ENCODE data around the gene FAM81A. TPM values are rescaled to one million over a fixed set of nuclear protein-coding genes. Genes with fewer than 3 reads are reported as not detected.
"Not testable (repeated sequence)": the region's sequence is repeated elsewhere in the genome, so short reads cannot be mapped to it uniquely, and the experiment has no call there.

Gene FAM81A
- total RNA-seq, 4 donors from 2014 or later = 0.53 to 2.0 (median 0.83) TPM; not detected in 1

GRCh38 chr15:59485036-59485435 is 47.0 kb downstream of the FAM81A start:
- no peaks in the 10 kb centered on the region for H3K27me3 ChIP-seq
- DNase-seq = no peak
- H3K36me3 ChIP-seq = no peaks in the 10 kb centered on the region
- TF ChIP-seq CTCF (IDR thresholded peaks at IDR 0.05) = no peak
- no peak for TF ChIP-seq POLR2A (IDR thresholded peaks at IDR 0.05)
- no peaks in the 10 kb centered on the region for H3K4me1 ChIP-seq
- H3K4me3 ChIP-seq = no peak overlapping the region
- no peak overlapping the region for H3K27ac ChIP-seq
- H3K9me3 ChIP-seq = no peaks in the 10 kb centered on the region

GRCh38 chr15:59489485-59489884 is 51.5 kb downstream of the FAM81A start:
- DNase-seq, H3K27ac ChIP-seq, H3K9me3 ChIP-seq, H3K4me3 ChIP-seq, H3K36me3 ChIP-seq, H3K27me3 ChIP-seq, H3K4me1 ChIP-seq: not testable (repeated sequence)

GRCh38 chr15:59491062-59491461 is 53.1 kb downstream of the FAM81A start:
- H3K9me3 ChIP-seq = no peaks in the 10 kb centered on the region

GRCh38 chr15:59492389-59493377 is 54.7 kb downstream of the FAM81A start:
- TF ChIP-seq CTCF (IDR thresholded peaks at IDR 0.05) = peak; percentile 30 to 92 (median 84)
- no peak for TF ChIP-seq POLR2A (IDR thresholded peaks at IDR 0.05)
- H3K4me3 ChIP-seq = no peak overlapping the region

More at GRCh38 chr15:59491062-59491461, 53.1 kb downstream of the FAM81A start:
- H3K4me3 ChIP-seq = no peak overlapping the region
- TF ChIP-seq CTCF (IDR thresholded peaks at IDR 0.05) (no peak), POLR2A (IDR thresholded peaks at IDR 0.05) (no peak)
- no peak overlapping the region for H3K27ac ChIP-seq
- H3K27me3 ChIP-seq = no peaks in the 10 kb centered on the region
- no peak for DNase-seq
- H3K4me1 ChIP-seq = no peaks in the 10 kb centered on the region
- no peaks in the 10 kb centered on the region for H3K36me3 ChIP-seq

GRCh38 chr15:59501597-59501996 is 63.6 kb downstream of the FAM81A start:
- Histone ChIP-seq H3K27ac (no peak overlapping the region), H3K4me1 (no peaks in the 10 kb centered on the region), H3K4me3 (no peak overlapping the region), H3K36me3 (no peaks in the 10 kb centered on the region), H3K9me3 (no peaks in the 10 kb centered on the region), H3K27me3 (no peaks in the 10 kb centered on the region)
- no peak for TF ChIP-seq POLR2A (IDR thresholded peaks at IDR 0.05)
- TF ChIP-seq CTCF (IDR thresholded peaks at IDR 0.05) = peak; percentile 13 to 85 (median 63)
- peak in 1 of 3 donors; percentile 76 for DNase-seq

More at GRCh38 chr15:59492389-59493377, 54.7 kb downstream of the FAM81A start:
- H3K4me1 ChIP-seq = no peaks in the 10 kb centered on the region
- no peaks in the 10 kb centered on the region for H3K9me3 ChIP-seq
- no peak overlapping the region for H3K27ac ChIP-seq
- H3K36me3 ChIP-seq = no peaks in the 10 kb centered on the region
- H3K27me3 ChIP-seq = no peaks in the 10 kb centered on the region
- DNase-seq = peak; percentile 55 to 84 (median 62)

- TF ChIP-seq POLR2A (IDR thresholded peaks at IDR 0.05) (no peak), CTCF (IDR thresholded peaks at IDR 0.05) (no peak)
- H3K9me3 ChIP-seq = no peaks in the 10 kb centered on the region
- no peak for DNase-seq
Measured at GRCh38 chr15:59515190-59515589, 77.2 kb downstream of the FAM81A start.

More at GRCh38 chr15:59515190-59515589, 77.2 kb downstream of the FAM81A start:
- no peak overlapping the region for H3K4me3 ChIP-seq
- H3K36me3 ChIP-seq = no peaks in the 10 kb centered on the region
- H3K4me1 ChIP-seq = no peaks in the 10 kb centered on the region
- H3K27me3 ChIP-seq = no peaks in the 10 kb centered on the region
- no peak overlapping the region for H3K27ac ChIP-seq
